C4-2B (cell line): ENCODE measurements around the gene PDE4D.

Experiments
- H3K27ac ChIP-seq: fragments of 450-650 bp; 2 replicates; pipeline ENCODE4 v1.5.1; 2017
- CTCF ChIP-seq: fragments of 450-650 bp; conservative IDR thresholded peaks from 2 replicates; pipeline ENCODE4 v1.5.1; 2017; ENCODE audit warnings: mild to moderate bottlenecking
- ZFX ChIP-seq: fragments of 450-650 bp; IDR thresholded peaks from 2 replicates; pipeline ENCODE4 v1.6.1; 2017

Gene PDE4D

DNA sequence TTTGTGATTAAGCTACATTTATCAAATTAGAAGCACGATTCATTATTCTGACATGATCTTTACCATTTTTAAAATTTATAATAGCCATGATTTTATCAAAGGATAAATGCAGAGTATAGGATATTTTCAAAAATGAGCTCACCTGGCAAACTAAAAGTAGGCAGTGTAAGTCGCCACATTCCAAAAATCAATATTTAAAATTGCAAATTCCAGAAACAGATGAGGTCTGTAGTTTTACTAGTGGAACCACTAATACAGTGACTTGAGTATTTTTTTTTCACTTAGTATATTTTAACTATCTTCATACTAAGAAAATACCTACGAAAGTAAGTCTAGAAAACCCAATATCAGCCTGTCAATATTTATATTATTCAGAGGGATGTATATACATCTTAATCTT is 164.2 kb downstream of the PDE4D start:
- H3K27ac ChIP-seq: no peak overlapping the region
- TF ChIP-seq ZFX: no peak
- TF ChIP-seq CTCF: no peak

- no peak overlapping the region for H3K27ac ChIP-seq
- TF ChIP-seq CTCF: no peak
- TF ChIP-seq ZFX: no peak
Observed at GRCh38 chr5:59728356-59728755, 165.2 kb downstream of the PDE4D start.

DNA sequence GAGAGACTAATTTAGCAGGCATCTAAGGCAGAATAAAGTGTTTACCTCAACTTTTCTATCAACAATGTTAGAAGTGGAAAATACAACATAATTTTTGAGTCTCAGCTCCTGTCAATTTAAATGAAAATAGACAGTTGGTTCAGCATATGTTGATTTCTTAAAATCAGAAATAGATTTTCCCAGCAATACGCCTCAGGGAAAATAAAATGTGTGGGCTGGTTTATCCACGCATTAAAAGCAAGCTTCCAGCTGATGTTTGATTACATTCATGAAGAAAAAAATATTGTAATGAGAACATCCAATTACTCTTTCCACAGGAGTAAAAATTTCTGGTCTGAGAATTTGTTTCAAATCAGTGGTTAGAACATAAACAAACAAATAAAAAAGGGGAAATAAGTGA is 166.3 kb downstream of the PDE4D start:
- H3K27ac ChIP-seq: no peak overlapping the region
- TF ChIP-seq ZFX (no peak), CTCF (no peak)

GRCh38 chr5:59725392-59725767 is 168.1 kb downstream of the PDE4D start:
- H3K27ac ChIP-seq: no peak overlapping the region
- no peak for TF ChIP-seq CTCF
- no peak for TF ChIP-seq ZFX

GRCh38 chr5:59724482-59725391 is 168.8 kb downstream of the PDE4D start:
- no peak overlapping the region for H3K27ac ChIP-seq
- TF ChIP-seq ZFX (no peak), CTCF (peak; percentile 89)

DNA sequence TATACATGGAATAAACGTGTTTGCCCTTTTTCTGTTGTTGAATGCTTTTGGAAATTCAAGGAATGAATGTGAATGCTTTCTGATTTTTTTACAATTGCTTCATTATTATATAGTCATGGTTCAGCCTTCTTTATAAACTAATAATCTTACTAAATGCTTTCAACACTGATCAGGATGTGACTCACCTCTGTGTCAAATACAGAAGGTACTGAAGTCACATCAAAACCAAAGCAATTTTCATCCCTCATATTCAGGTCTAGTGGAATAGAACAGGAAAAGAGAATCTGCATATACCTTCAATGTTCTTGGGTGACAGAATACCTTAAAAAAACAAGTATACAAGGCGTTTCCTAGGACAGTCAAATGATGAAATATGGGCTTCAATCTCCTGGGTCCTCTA is 170.7 kb downstream of the PDE4D start:
- TF ChIP-seq CTCF (no peak), ZFX (no peak)
- H3K27ac ChIP-seq: no peak overlapping the region

DNA sequence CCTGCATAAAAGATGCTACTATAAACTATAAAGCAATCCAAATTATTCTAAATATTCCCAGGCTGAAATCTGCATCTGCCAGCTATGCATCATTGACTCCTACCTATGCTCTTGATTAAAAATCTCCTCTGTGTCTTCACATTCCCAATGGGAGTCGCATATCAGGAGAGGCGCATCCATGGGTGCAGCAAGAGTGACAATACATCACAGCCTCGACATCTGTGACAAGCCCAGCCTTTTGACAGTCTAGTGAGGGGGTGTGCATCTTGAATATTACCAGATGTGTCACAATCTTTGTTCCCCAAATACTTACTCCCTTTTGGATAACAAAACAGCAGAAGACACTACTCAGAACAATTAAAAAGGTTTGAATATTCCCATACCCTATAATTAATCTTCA is 171.8 kb downstream of the PDE4D start:
- TF ChIP-seq ZFX (no peak), CTCF (no peak)
- no peak overlapping the region for H3K27ac ChIP-seq
